Dedifferentiated amniotic fluid mesenchymal stem cell (primary cell): ENCODE results near the gene GABRA4.

Source experiments
- DNase-seq: peaks from one replicate; pipeline ENCODE4 v3.0.0-alpha.2; 2016; ENCODE audit errors: extremely low spot score

Gene GABRA4

DNA sequence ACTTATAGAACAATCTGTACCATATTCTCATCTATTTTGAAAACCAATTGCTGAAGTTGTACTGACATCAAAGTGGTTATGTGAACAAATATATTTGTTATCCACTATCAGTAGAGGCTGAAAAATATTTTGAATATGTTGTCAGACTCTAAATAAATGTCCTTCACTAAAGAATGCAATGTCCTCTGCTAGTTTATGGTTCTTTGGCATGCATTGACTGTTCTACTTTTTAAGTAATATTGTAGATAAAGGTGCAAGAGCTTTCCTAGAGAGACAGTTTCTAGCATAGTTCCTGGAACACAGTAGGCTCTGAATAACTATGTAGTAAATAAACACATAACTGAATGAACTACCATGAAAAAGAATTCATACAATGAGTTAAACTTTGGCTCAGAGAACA is 66.2 kb downstream of the GABRA4 start:
- no peak for DNase-seq

DNA sequence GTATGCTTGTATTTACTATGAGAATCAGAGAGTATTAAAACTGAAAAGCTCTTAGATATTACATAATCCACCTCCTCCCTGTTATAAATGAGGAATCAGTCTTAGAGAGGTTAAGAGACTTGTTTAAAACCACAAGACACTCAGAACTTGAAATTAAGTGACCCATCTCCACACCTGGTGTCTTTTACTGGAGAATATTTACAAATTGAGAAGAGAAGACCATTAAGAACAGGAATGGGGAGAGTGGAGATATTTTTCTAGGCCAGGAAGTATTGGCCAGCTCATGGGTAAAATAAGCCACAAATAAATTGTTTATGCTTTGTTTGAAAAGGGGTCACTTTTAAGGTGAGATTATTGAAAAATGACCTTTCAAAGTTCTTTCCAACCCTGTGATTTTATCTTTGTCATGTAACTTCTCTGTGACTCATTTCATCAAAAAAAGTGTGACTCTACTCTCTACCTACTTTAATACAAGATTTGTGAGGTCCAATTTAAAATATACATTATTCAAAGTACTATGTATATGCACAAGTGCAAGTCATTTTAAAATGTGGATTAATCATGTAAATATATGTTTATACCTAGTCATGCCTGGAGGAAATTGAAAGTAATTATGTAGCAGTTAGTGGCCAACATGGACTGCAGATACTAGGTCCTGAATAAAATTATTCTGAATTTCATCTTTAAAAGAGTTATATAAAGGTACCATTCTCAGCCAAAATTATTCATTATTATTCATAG is 68.4 kb downstream of the GABRA4 start:
- no peak for DNase-seq

DNA sequence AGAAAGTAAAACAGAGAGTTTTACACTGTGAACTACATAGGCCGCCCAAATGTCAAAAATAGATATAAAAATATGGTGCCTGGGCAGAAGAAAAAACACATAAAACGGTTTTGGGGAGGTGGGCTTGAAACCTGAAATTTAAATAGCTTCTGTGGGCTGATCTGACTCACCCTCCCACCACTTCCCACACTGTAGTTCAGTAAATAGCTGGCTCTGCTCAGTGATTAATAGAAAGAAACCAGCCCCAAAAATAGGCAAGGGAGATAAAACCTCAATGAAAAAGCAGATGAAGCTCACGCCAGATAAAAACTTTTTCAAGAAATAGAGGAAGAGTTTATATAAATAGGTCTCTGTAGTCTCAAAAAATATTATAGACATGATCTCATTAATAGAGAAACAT is 71.2 kb downstream of the GABRA4 start:
- no peak for DNase-seq

DNA sequence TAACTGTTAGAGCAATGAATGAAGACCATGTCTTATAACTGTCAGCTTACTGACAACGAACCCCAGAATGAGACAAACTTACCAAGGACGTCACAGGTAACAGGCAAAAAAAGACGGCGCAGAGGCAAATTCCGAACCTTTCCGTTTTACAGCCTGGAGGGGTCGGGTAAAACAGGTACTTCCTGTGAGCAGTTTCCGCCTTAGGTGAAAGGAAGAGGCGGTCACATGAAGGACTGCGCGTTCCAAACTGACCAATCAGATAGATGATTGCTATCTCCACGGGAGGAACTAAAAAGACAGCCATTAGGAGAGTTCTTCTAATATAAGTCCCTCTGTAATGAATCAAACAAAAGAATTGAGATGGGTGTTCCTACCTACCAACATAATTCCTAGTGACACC is 84.3 kb downstream of the GABRA4 start, which contains the start of gene COX7B2:
TSS of gene COX7B2 (minus strand) at position 168 of the 400 bp plus-strand sequence. CDS start 174,053 bp downstream, outside the sequence.
- DNase-seq: no peak

DNA sequence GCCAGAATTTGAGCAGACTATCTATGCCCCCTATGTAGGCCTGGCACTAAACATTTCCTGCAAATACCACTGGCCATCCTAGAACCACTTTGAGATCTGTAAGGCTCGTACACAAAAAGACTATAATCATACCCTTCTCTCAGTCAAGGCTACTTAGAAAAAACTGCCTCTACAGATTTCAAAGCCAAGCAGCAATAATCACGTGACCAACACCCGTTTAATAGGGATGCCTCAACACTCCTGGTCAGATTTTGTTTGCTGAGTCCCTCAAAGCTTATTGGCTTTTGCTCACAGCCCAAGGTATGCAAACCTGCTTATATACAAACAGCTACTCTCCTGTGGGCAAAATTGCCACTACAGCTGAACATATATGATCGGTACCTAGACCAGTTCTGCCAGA is 85.2 kb downstream of the GABRA4 start:
- no peak for DNase-seq

DNA sequence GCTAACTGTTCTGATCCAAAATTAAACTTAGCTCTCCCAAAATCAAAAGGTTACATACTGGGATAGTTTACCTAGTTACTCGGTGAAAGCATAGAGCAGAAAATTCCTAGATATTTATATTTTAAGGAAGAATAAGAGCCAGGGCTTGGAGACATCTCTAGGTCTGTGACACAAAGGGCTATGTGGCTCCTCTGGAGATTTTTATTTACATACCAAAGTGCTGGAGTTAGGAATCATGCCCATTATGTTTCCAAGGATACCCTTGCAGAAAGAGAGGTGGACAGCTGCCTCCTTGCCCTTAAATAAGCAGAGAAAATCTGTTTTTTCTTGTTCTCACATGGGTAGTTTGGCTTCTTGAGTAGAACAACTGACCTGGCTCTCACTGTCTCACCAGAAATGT is 93.3 kb downstream of the GABRA4 start:
- no peak for DNase-seq

DNA sequence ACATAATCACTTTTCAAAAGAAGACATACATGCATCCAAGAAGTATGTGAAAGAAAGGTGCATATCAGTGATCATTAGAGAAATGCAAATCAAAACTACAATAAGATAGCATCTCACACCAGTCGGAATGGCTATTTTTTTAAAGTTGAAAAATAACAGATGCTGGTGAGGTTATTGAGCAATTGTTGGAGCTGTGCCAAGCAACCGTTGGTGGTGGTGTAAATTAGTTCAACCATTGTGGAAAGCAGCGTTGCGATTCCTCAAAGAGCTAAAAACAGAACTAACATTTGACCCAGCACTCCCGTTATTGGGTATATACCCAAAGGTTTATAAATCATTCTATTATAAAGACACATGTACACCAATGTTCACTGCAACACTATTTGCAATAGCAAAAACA is 98.6 kb downstream of the GABRA4 start:
- no peak for DNase-seq

DNA sequence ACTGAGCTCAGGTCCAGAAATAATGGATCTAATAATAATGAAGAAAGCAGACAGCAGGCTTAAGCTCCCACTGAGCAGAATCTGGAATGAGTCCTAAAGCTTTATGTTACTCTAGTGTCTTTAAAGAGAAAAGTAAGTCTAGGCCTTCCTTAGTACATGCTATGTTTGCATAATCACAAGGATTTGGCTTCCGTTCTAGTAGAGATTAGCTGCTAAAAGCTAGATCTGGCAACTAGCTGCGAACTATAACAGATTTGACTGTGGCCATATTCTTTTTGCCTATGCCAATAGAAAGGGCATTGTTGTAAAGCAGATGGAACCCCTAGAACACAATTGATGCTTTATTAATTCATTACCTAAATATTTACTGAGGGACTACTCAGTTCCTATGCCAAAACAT is 103.3 kb downstream of the GABRA4 start:
- no peak for DNase-seq

DNA sequence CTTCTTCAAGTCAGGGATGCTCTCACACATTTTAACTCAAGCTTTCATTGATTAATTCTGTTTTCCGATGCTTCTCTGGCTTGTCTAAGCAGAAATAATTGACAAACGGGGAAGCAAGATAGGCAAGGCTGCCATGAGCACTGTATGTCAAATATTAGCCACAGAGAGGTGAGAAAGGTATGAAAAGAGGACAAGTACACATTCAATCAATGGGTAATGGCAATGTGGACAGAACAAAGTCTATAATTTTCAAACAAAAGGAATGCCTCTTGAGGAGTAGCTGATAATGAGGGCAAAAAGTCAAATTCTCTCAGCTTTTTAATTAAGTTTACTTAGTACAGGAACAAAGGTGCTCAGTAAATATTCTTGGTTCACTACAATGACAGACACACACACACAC is 104.0 kb downstream of the GABRA4 start:
- DNase-seq: no peak

DNA sequence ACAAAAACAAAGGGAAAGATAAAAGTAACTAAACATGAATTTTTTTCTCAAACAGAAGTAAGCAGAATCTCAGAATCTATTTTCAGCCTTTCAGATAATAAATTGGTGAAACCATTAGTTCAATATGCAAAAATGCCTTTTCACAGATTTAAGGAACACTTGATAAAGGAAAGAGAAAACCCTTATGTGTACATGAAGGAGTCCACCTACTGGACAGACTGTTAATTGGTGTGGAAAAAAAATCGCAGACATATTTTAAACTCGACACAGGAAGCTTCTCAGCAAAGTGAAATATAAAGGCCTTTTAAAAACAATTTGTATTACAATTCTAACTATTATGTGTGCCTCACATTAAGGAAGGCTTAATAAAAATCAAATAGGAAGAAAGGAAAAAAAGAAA is 106.7 kb downstream of the GABRA4 start:
- no peak for DNase-seq

DNA sequence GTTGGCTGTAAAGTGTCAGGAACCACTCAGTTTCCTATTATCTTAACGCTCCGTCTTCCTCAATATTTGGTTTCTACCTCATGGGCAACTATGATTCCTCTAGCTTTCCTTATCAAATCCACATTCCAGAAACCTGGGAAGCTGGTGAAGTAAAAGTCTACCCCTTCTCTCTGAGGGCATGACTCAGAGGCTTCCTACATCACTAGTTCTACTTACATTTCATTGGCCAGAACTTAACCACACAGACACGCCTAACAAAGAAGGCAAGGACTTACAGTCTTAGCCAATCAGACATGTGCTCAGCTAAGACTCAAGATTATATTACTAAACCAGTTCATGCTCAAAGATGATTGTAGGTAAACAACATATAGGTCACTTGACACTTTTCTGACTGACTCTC is 114.7 kb downstream of the GABRA4 start:
- DNase-seq: no peak

DNA sequence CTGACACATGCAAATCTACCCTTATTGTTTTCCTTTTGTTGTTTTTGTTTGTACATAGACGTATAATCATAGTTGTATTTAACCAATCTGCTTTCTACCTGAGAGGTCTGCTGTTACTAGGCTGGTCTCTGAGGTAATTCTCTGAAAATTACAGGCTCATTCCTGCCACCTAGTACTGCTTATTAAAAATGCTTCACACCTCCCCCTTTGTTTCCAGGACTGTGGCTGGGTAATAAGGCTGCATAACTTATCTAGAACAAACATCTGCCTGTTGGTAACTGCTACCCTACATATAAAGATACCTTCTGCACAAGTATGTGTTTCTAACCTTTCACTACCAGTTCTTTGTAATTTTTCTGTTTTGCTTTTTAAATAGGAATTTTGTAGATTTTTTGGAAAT is 118.6 kb downstream of the GABRA4 start:
- no peak for DNase-seq

DNA sequence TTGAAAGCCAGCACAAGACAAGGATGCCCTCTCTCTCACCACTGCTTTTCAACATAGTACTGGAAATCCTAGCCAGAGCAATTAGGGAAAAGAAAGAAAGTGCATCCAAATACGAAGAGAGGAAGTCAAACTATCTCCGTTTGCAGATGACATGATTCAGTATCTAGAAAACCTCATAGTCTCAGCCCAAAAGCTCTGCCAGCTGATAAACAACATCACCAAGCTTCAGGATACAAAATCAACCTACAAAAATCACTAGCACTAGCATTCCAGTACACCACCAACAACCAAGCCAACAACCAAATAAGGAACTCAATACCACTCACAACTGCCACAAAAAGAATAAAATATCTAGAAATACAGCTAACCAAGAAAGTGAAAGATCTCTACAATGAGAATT is 123.0 kb downstream of the GABRA4 start:
- no peak for DNase-seq
